ENCODE data around the gene CHIT1. TPM values are rescaled to one million over a fixed set of nuclear protein-coding genes. Genes with fewer than 3 reads are reported as not detected.

The CHIT1 gene
- 0.22 TPM for total RNA-seq

DNA sequence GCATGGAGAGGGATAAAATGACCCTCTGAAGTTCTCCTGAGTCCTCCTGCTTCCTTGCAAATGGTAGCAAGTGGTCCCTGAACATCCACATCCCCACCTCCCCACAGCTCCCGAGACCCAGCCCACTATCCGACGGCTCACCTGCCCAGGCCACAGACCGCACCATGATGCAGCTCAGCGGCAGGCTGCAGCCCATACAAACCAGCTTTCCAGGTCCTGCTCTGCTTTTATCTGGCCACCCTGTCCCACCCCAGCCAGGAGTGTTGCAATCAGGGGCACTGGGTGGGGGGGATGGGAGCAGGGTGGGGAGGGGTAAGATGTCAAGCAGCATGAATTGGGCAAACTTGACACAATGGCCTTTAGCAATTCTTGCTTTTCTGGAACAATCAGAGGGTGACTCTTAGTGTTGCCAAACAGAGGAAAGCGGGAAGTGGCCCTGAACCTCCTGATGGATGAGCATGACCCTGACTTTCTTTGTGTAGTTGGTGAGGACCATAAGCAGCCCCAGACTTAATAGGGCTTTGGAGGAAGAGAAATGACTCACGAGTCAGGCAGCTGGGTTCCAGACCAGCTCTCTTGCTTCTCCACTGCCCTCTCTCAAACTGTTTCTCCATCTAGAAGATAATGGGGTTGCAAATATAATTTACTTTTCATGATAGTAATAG is at the start of gene CHIT1:
TSS of gene CHIT1 (minus strand) at position 203 of the 665 bp plus-strand sequence. CDS start at position 166, 37 bp downstream.
- ATAC-seq (no peak), DNase-seq (ENCODE audit: low spot score) (no peak)
- intact Hi-C loops (cut with DNase I), result no loop called here

- ATAC-seq (no peak), DNase-seq (ENCODE audit: low spot score) (peak; percentile 83)
- intact Hi-C loops (cut with DNase I), result loop anchor here (10.0 kb wide), 2 partner anchors 206 to 416 kb away; no protein-coding TSS in a partner anchor
These were observed 49.5 kb upstream of the CHIT1 start for GRCh38 chr1:203278885-203279406.

GRCh38 chr1:203278082-203278884 is 48.8 kb upstream of the CHIT1 start:
- DNase-seq (ENCODE audit: low spot score) (peak; percentile 91), ATAC-seq (peak; percentile 91)
- intact Hi-C loops (cut with DNase I), result loop anchor here (10.0 kb wide), 2 partner anchors 207 to 417 kb away; no protein-coding TSS in a partner anchor

DNA sequence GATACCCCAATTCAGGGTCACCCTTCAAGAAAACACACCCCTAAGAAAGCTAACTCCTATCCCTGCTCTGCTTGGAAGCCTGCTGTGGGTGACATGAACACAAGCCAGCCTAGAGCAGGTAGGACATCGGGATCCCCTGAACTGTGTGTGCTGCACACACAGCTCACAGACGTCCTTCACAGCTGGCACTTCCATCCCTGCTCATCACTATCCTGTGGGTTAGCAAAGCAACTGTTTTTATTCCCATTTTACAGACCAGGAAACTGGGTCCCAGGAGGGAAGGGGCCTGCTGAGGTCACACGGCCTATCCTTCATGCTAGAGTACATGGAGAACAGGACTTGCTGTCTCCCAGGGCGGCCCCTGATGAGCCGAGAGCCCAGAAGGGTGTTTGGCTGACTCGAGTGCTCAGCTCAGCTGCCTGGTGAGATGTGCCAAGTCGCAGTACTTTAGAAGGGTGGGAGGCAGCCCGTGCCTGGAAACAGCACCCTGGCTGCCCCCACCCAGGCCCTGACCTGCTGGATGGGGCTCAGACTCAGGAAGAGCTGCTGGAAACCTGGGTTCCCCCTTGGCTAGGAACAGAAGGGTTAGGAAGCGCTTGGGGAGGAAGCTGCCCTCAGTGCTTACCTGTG is 47.6 kb upstream of the CHIT1 start:
- DNase-seq (ENCODE audit: low spot score) (no peak), ATAC-seq (no peak)

GRCh38 chr1:203276408-203276807 is 46.9 kb upstream of the CHIT1 start:
- intact Hi-C loops (cut with DNase I), result loop anchor here (10.0 kb wide), 2 partner anchors 208 to 418 kb away; no protein-coding TSS in a partner anchor
- DNase-seq (ENCODE audit: low spot score) (no peak), ATAC-seq (no peak)

More for the DNA sequence above, 47.6 kb upstream of the CHIT1 start:
- intact Hi-C loops (cut with DNase I), result loop anchor here (10.0 kb wide), 2 partner anchors 208 to 418 kb away; no protein-coding TSS in a partner anchor

- intact Hi-C loops (cut with DNase I), result loop anchor here (10.0 kb wide), 2 partner anchors 209 to 419 kb away; no protein-coding TSS in a partner anchor
- no peak for ATAC-seq
- DNase-seq (ENCODE audit: low spot score), result no peak
These were observed 46.3 kb upstream of the CHIT1 start for GRCh38 chr1:203275656-203276272.

- ATAC-seq, result peak; percentile 38
- intact Hi-C loops (cut with DNase I), result loop anchor here (5.0 to 10.0 kb wide), 3 partner anchors 33 to 420 kb away; partner anchors contain the start of gene BTG2
These were observed 45.3 kb upstream of the CHIT1 start for GRCh38 chr1:203274603-203275381.

DNA sequence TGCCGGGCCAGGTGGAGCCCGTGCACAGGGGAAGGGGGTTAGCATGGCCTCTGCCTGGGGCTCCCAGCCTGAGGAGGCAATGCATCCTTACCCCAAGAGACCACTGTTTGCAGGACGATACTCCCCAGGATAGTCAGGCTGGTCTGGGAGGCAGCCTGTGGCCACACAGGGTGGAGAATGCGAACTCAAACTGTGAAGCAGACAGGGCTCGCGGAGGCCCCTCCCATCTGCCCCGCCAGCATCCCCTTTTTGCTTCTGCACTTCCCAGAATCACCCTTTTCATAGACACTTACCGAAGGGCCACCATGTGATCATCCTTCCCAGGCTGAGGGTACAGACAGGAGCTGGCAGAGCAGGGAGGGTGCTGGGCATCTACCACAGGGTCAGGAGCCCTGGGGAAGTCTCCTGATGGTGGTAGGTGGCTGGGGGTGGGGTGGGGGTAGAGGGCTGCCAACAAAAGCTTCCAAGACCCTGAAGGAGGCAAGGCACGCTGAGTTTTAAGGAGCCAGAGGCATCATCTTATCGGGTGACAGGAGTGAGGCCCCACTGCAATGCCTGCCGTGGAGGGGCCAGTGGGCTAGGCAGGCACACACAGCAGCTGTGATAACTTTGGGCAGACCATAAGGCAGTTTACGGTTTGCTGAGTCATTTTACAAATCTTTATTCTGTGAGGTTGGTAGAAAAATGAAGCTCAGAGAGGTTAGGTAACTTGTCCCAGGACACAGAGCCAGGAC is 44.6 kb upstream of the CHIT1 start:
- intact Hi-C loops (cut with DNase I), result loop anchor here (2.0 to 10.0 kb wide), 4 partner anchors 33 to 421 kb away; partner anchors contain the start of gene BTG2
- DNase-seq (ENCODE audit: low spot score) (peak; percentile 78), ATAC-seq (peak; percentile 5)

More at GRCh38 chr1:203274603-203275381, 45.3 kb upstream of the CHIT1 start:
- DNase-seq (ENCODE audit: low spot score), result peak; percentile 57

DNA sequence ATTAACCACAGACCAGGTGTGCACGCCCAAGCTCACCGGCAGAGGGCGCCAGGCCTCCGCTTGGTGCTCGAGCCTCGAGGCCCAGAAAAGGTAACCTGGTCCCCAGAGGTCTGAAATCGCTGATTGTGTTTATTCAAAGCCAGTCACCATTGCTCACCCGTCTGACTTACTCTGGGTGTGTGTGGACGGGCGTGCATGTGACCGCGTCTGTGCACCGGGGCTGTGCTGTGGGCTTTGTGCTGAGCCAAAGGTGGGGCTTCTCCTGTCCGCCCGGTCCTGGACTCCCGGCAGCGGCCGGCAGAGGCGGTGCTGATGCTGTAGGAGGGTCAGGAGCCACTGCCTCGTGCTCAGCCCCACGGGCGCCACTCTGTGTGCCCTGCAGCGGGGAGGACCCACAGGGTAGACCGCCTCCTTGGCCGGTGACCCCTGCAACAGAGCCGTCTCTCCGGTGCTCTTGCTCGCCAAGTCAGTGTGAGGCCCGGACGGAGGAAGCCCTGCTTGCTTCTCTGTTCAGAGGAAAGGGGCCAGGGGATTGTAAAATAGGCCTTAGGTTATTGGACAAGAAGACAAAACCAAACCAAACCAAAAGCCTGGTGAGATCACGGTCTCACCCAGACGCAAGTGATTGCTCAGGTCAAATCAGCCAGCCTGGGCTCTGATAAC is 43.9 kb upstream of the CHIT1 start:
- ATAC-seq (peak; percentile 74), DNase-seq (ENCODE audit: low spot score) (peak; percentile 94)
- intact Hi-C loops (cut with DNase I), result loop anchor here (2.0 to 10.0 kb wide), 4 partner anchors 34 to 421 kb away; partner anchors contain the start of gene BTG2

GRCh38 chr1:203272633-203273205 is 43.2 kb upstream of the CHIT1 start:
- ATAC-seq (no peak), DNase-seq (ENCODE audit: low spot score) (peak; percentile 68)
- intact Hi-C loops (cut with DNase I), result loop anchor here (2.0 to 10.0 kb wide), 4 partner anchors 35 to 422 kb away; partner anchors contain the start of gene BTG2

DNA sequence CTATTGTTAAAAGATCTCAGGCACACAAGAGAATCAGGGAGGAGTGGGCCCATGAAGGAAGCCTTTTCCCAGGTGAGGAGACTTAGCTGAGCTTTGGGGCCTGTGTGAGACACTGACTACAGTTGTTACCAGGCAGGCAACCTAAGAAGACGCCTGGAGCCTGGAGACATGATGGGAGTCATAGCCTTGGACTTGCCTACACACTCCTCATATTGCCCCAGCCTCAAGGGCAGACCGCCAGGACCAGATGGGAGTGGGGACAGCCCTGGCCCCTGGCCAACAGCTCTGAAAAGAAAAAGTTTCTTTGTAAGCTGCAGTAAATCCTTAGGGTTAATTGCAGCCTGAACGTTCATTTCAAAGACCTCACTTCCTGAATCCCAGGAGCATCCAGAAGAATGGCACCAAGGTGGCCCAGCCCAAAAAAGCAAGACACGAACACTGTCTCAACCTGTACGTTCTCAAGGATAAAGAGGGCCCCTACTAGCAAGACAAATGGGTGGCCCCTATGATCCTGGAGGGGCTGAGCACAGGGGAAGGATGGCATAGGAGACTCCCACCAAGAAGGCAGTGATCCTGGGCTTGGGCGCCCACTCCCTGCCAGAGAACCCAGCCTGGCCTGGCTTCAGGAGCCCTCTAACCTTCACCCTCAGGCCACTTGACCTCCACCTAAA is 42.6 kb upstream of the CHIT1 start:
- ATAC-seq (no peak), DNase-seq (ENCODE audit: low spot score) (peak; percentile 75)
- intact Hi-C loops (cut with DNase I), result loop anchor here (2.0 to 10.0 kb wide), 4 partner anchors 35 to 423 kb away; partner anchors contain the start of gene BTG2

GRCh38 chr1:203271018-203271743 is 41.7 kb upstream of the CHIT1 start:
- ATAC-seq, result no peak
- peak; percentile 79 for DNase-seq (ENCODE audit: low spot score)
- intact Hi-C loops (cut with DNase I), result loop anchor here (5.0 to 10.0 kb wide), 3 partner anchors 36 to 424 kb away; partner anchors contain the start of gene BTG2

DNA sequence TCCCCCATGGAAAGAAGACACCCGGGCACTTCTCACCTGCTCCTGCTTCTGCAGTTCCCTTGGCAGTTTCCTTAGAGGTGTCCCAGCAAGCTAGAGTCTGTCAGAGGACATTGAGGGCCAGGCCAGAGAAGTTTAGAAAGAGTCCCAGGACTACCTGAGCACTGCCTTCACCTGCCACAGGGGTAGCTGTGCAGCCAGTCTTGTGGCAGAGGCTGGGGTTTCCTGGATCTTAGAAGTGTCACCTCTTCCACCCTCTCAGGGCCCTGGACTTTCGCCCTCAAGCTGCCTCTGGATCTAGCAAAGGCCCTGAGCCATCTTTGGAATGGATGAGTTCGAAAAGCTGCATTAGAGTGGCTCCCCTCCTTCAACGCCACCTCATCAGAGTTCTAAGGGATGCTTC is 41.0 kb upstream of the CHIT1 start:
- DNase-seq (ENCODE audit: low spot score), result peak; percentile 35
- no peak for ATAC-seq
- intact Hi-C loops (cut with DNase I), result loop anchor here (5.0 to 10.0 kb wide), 3 partner anchors 37 to 424 kb away; partner anchors contain the start of gene BTG2

DNA sequence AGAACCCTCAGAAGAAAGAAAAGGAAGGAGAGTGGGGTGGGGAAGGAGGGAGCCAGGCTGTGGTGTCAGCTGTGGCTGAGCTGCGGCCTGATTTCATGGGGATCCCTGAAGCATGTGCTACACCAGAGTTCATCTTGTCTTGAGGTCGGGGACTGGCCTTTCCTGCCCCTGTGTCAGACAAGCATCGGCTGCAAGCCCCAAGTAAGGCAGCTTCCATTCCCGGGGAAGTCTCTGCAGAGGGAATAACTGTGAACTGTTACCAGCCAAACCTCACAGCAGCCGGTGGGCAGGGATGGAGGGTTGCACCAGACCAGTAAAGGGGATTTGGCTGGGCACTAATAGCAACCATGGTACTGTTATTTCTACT is 40.2 kb upstream of the CHIT1 start:
- peak; percentile 56 for DNase-seq (ENCODE audit: low spot score)
- intact Hi-C loops (cut with DNase I), result loop anchor here (5.0 to 10.0 kb wide), 3 partner anchors 38 to 425 kb away; partner anchors contain the start of gene BTG2
- no peak for ATAC-seq
